ENCODE results near the gene PARD3B.

- TF ChIP-seq POLR2AphosphoS5 (IDR thresholded peaks at IDR 0.05; ENCODE audit: low read depth, low read length) (no peak), POLR2A (IDR thresholded peaks at IDR 0.05; ENCODE audit: low read depth, low read length) (no peak), TAF1 (IDR thresholded peaks at IDR 0.05; ENCODE audit: borderline replicate concordance, low read depth, low read length) (no peak)
These were observed 218.9 kb downstream of the PARD3B start for GRCh38 chr2:204763974-204764703.

Data from GM12892 (cell line).